Measurements from ENCODE around the gene RRAS.
A peak's percentile ranks its signal among the peaks of the same experiment; 100 is the strongest.

RRAS gene

GRCh38 chr19:49666120-49666444 is 26.1 kb upstream of the RRAS start:
- no peak for TF ChIP-seq TAF1 (IDR thresholded peaks at IDR 0.05; ENCODE audit: borderline replicate concordance, insufficient read depth, low read length)
- TF ChIP-seq SIN3A (IDR thresholded peaks at IDR 0.05; ENCODE audit: borderline replicate concordance, insufficient read depth, low read length) = no peak
- TF ChIP-seq REST (IDR thresholded peaks at IDR 0.05; ENCODE audit: insufficient read depth in 1 of 2, low read depth in 2 of 2, low read length in 2 of 2) = no peak
- TF ChIP-seq POLR2AphosphoS5 (IDR thresholded peaks at IDR 0.05; ENCODE audit: low read depth, low read length) = no peak
- TF ChIP-seq FOXP2 (optimal IDR thresholded peaks at IDR 0.05; ENCODE audit: borderline replicate concordance, extremely low read depth, extremely low read length, insufficient read depth) = no peak

GRCh38 chr19:49665351-49666119 is 25.6 kb upstream of the RRAS start, which contains the start of the genes BCL2L12 and IRF3:
TSS of gene BCL2L12 (plus strand) at chr19:49665933. CDS start at chr19:49666693, 760 bp downstream.
TSS of gene IRF3 (minus strand) at chr19:49665857. CDS start at chr19:49664838, 1,019 bp downstream.
- TF ChIP-seq TAF1 (IDR thresholded peaks at IDR 0.05; ENCODE audit: borderline replicate concordance, insufficient read depth, low read length) (peak; percentile 34; the same call in 1 of the 2 replicates), SIN3A (IDR thresholded peaks at IDR 0.05; ENCODE audit: borderline replicate concordance, insufficient read depth, low read length) (no peak), FOXP2 (optimal IDR thresholded peaks at IDR 0.05; ENCODE audit: borderline replicate concordance, extremely low read depth, extremely low read length, insufficient read depth) (peak; percentile 33), POLR2AphosphoS5 (IDR thresholded peaks at IDR 0.05; ENCODE audit: low read depth, low read length) (peak; percentile 78; the same call in 1 of the 2 replicates), REST (IDR thresholded peaks at IDR 0.05; ENCODE audit: insufficient read depth in 1 of 2, low read depth in 2 of 2, low read length in 2 of 2) (no peak)

- TF ChIP-seq TAF1 (IDR thresholded peaks at IDR 0.05; ENCODE audit: borderline replicate concordance, insufficient read depth, low read length) (no peak), REST (IDR thresholded peaks at IDR 0.05; ENCODE audit: insufficient read depth in 1 of 2, low read depth in 2 of 2, low read length in 2 of 2) (no peak), SIN3A (IDR thresholded peaks at IDR 0.05; ENCODE audit: borderline replicate concordance, insufficient read depth, low read length) (no peak), POLR2AphosphoS5 (IDR thresholded peaks at IDR 0.05; ENCODE audit: low read depth, low read length) (no peak), FOXP2 (optimal IDR thresholded peaks at IDR 0.05; ENCODE audit: borderline replicate concordance, extremely low read depth, extremely low read length, insufficient read depth) (no peak)
These were observed 25.1 kb upstream of the RRAS start for GRCh38 chr19:49665036-49665350.

GRCh38 chr19:49664171-49665035 is 24.5 kb upstream of the RRAS start:
- TF ChIP-seq TAF1 (IDR thresholded peaks at IDR 0.05; ENCODE audit: borderline replicate concordance, insufficient read depth, low read length) (peak; percentile 45; the same call in 1 of the 2 replicates), SIN3A (IDR thresholded peaks at IDR 0.05; ENCODE audit: borderline replicate concordance, insufficient read depth, low read length) (no peak), REST (IDR thresholded peaks at IDR 0.05; ENCODE audit: insufficient read depth in 1 of 2, low read depth in 2 of 2, low read length in 2 of 2) (0 out of 4 replicates have a peak, but pooled peaks of 1 of the 2 experiments have one; percentile 21), POLR2AphosphoS5 (IDR thresholded peaks at IDR 0.05; ENCODE audit: low read depth, low read length) (peak; percentile 83), FOXP2 (optimal IDR thresholded peaks at IDR 0.05; ENCODE audit: borderline replicate concordance, extremely low read depth, extremely low read length, insufficient read depth) (peak; percentile 72)

Data from PFSK-1 (cell line).